GM21526 (cell line): ENCODE data around the gene KRT1.
"Not testable (repeated sequence)": the region's sequence is repeated elsewhere in the genome, so short reads cannot be mapped to it uniquely, and the experiment has no call there.

Experiments used
- ATAC-seq: cut with Tn5 transposase; IDR thresholded peaks from one replicate; pipeline ENCODE4 v1.9.1; 2021; ENCODE audit warnings: moderate library complexity; ENCODE audit not compliant: unreplicated experiment, low FRiP score

KRT1 gene

DNA sequence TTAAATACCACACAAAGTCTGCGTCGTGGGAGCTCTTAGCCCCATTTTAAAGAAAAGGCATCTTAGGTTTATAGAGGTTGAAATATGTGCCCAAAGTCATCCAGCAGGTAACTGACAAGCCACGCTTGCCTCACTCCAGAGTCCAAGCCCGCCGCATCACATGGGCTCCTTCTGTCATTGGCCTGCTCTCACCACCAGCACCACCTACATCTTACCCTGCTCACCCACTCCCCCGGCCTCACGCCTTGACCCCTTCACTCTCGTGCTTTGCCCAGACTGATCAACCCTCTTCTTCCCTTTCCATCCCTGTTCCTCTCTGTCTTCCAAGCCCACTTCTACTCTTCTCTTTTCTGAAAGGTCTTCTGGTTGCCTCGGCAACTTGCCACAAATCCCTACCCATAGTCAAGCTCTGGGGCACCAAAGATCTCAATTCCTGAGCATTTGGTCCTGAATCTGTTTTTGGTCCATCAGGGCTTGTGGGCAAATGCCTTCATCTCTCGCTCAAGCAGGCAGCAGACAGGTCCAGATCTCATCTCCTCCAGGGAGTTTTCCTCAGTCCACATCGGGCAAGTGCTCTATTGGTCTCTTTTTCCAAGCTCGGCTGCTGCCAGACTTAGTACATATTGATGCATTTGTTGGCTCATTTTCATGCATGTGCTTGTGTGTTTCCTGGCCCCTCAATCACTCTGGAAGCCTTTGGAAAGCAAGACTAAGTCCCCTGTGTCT, 3.5 kb upstream of the KRT1 start:
- no peak for ATAC-seq

DNA sequence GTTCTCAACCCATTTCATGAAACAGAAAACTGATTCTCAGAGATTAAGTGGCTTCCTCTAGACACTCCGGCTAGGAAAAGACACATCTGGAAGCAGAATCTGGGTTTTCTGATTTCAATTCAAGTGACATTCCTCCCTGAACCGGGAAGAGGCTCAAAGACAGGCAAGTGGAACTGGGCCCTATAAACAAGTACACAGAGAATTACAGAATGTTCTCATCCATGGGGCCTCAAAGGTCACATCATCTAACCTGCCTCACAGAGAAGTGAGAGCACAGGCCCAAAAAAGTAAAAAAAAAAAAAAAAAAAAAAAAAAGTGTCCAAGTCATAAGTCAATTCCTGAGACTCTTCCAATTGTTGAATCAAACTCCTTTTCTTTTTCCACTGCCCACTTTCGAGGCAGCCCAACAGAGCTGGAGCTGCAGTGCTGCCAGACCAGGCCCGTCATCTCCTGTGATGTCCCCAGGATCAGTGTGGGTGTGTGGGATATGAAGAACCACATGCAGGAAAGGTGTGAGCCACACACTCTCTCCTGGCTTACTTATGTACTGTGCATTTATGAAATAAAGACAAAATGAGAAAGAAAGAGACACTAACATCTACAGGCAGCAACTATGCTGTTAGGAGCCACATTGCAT, 2.8 kb upstream of the KRT1 start:
- no peak for ATAC-seq

DNA sequence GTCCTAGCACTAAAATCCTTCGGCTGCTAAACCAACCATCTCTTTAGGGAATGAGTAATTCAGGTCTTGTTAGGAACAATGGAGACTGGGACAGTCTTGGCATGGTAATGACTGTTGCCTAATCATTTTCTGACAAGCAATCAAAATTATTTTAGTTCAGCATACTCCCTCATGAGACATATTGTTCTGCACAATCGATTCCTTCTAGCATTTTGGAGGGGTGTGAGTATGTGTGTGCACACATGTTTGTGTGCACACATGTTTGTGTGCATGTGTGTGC, 2.1 kb upstream of the KRT1 start:
- no peak for ATAC-seq

DNA sequence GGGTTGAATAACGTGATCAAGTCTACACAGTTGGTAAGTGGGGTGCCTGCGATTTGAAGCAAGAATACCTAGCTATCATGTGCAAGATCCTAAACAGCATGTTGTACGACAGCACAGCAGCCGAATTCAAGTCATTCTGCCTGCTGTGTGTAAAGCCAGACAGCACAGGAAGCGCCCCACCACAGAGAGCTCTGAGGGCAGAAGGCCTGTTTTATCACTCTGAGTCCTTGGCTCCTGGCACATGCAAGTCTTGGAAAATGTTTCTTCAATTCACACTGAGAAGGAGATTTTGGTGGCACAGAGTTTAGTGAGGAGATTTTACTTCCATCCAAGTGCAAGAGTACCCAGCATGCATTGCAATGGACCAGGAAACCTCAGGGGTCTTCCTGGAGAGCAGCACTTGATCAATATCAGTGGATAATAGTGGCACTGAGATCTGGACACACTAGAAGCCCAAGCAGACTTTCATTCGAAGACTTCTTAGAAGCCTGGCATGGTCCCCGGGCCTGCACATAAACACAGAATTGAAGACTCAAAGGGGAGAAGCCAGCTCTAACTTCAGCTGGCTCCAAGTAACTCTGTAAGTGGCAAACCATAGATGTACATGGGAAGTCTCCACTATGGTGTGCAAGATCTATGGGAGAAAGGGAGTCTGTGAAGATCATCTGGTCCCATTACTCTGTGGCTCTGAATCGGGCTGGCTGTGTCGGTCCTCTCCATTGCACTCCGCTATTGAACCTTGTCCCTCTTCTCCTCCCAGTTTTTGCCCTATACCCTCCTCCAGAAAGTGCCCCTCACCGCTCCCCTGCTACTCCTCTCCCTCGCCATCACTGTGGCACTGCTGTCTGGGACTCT, 1.5 kb upstream of the KRT1 start:
- no peak for ATAC-seq

DNA sequence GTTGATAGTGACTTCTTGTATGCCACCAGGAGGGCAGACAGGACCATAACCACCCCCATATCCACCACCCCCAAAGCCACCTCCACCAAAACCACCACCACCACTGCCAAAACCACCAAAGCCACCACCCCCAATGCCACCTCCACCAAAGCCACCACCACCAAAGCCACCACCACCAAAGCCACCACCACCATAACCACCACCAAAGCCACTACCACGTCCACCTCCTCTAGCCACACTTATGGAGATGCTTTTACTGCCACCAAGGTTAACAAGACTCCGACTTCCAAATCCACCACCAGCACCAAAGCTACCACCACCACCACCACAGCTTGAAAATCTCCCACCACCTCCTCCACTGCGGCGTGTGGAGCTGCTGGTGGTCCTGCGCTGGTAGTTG, 332 bp downstream of the KRT1 start:
- ATAC-seq, result no peak

DNA sequence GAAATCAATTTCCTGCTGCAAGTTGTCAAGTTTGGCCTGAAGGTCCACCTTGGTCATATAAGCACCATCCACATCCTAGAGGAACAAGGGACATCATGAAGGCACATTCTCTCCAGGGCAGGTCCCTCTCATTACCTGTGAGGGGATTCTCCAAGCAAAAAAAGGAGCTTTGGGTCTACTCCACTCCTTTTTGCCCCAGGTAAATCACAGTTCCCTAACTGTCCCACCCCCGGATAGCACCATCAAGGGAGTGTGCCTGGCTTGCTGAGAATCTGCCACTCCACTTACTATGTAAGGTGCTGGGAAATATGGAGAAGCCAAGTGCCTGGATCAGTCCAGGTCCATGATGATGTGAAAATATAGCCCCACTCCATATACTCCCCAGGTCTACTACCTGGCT, 2.5 kb downstream of the KRT1 start:
- ATAC-seq, result no peak

DNA sequence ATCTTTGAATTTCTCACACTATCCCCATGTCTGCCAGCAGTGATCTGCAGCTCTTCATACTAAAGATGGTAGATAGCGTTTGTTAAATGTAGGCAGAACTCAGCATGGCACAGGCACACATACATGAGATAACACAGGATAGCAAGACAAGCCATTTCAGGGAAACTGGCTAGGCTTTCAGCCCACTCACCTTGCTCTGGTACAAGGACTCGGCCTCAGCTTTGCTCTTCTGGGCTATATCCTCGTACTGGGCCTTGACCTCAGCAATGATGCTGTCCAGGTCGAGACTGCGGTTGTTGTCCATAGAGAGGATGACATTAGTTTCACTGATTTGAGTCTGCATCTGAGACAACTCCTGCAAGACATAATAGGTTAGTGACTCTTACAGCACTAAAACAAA, 3.1 kb downstream of the KRT1 start:
- ATAC-seq, result no peak

DNA sequence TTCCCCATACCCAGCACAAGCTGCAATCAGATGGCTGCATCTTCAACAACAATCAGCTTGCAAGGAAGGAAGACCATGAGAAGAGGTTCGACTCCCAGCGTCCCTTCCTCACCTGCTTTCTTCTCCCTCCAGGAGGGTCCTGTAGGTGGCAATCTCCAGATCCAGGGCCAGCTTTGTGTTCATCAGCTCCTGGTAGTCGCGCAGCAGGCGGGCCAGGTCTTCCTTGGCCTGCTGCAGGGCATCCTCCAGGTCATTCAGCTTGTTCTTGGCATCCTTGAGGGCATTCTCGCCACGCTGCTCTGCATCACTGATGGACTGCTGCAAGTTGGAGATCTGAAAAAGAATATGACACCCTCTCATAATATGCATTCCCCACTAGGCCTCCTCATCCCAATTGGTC, 4.0 kb downstream of the KRT1 start:
- ATAC-seq, result no peak

DNA sequence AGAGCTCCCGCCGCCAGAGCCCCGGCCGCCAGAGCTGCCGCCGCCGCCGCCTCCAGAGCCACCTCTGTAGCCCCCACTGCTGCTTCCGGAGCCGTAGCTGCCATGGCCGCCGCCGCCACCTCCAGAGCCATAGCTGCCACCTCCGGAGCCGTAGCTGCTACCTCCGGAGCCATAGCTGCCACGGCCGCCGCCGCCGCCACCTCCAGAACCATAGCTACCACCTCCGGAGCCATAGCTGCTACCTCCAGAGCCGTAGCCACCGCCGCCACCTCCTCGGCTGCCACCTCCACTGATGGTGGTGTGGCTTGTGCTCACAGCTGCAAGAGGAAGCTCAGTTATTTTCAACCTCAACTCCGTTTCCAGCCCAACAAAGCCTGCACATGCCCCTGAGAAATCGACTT, 4.9 kb downstream of the KRT1 start:
- no peak for ATAC-seq

DNA sequence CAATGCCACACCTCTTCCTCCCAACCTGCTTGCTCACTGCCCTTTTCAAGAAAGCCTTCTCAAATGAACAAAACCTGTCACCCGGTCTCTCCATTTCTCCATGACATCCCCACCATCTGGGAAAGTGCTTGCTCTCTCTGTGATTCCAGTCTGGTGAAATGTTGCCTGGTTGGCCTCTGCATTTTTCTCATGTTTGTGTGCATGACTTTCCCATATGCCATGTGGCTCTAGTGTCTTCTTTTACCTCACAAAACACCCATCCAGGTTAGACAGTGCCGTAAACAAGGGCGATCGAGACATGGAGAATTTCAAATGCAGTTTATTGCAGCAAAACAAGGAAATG, 5.8 kb downstream of the KRT1 start:
- ATAC-seq, result no peak

DNA sequence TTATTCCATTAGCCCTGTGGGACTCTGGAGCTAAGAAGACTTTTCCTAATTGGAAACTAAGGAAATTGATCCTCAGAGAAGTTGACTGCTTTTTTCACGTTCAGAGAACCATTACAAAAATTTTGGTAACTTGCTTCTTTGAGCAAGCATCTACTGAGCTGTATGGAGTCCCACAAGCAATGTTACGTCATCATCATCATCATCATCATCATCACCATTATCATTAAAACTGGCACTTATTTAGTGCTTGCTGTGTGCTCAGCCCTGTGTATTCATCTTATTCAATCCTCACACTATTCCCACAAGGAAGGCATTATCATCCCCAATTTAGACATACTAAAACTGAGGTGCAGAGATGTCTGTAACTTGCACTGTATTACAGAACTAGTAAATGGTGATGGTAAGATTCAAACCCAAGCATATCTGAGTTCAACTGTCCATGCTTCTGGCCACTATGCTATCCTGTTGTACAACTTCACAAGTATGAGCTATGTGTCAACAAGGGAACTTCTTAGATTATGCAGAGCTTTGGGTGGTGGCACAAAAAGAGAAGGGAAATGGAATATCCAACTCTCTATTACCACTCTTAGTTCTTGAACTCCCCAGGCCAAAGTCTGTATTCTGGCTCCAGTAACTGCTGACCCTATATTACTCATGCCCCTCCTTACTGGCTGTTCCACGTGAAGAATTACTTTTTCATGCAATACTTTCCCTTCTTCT, 6.3 kb downstream of the KRT1 start:
- ATAC-seq, result no peak

DNA sequence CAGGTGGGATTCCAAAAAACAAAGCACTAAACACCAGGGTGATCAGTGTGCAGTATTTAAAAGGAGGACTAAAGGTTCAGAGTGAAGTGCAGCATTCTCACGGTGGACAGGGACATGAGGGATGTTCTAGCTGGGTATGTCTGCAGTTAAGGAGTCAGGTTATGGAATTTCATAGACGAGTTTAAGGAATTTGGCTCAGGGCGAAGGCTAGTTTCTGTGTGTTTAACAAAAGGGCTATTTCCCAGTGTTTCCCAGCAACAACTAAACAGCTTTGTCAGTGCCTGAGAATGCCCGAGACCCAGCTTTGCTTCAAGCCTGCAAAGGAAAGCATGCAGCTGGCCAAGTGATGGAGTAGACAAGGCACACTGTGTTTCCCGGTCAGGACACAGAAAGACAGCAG, 7.0 kb downstream of the KRT1 start:
- ATAC-seq, result no peak

DNA sequence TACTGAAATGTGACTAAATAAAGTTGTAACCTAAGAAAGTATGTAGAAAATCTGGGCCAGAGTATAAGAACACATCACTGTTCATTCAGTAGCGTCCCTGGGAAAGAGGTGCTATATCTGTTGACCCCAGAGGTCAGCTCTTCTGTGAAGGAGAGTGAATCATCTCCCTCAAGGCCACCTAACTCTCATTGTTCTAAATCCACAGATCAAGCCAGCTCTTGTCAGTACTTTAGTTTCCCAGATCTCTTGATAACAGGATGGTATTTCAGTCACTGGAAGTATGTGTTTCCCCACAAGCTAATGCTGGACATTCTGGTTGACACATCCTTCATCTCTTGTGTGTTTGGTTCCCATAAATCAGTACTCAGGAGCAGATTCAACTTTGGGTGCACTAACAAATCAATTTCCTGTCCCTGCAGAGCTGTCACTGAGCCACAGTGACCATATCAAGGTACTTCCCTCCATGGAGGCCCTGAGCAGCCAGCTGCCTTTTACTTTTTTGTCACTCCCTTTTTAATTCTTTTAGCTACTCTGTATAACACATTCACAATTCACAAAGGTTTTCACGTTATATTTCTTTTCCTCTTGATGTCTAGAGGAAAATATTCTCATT, 7.8 kb downstream of the KRT1 start:
- ATAC-seq, result no peak

DNA sequence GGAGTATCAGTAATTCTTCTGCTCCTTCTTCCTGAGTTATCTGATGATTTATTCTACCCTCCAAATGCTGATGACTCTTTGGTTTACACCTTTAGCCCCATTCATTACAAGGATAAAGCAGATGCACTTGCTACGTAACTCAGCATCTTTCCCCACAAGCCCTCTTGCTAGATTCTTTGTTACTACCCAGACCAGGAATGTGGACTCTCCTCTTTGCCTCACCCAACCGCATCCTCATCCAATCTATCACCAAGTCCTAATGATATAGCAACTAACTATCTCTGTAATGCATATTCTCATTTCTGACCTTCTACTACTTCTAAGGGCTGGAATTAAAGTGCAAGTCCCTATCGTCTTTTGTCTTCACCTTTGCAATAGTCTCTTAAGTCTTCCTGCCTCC, 9.2 kb downstream of the KRT1 start:
- no peak for ATAC-seq

DNA sequence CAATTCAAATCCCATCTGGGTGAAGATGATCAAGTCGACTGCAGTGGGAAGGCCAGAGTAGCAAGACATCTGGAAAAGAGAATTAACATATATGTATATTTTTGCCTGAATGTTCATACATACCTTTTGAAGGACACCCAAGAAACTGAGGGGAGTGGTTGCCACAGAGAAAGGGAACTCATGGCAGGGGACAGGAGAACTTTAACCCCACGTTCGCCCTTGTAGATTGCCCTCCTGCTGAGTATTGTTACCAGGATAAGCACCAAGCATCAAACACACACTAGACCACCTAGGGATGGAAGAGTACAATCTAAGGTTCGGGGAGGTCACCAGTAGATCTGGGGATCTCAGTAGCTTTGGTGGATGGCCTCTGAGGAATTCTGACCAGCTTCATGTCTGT, 9.7 kb downstream of the KRT1 start:
- no peak for ATAC-seq

DNA sequence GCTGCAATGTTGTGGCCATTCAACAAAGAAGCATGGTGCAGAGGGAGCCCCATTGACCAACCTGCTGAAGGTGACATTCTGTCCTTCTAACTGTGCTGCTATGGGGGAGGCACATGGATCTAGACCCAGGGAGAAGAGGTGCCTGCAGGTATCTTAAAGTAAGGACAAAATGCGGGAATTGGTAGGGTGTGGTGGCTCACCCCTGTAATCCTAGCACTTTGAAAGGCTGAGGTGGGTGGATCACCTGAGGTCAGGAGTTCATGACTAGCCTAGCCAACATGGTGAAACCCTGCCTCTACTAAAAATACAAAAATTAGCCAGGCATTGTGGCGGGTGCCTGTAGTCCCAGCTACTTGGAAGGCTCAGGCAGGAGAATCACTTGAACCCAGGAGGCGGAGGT, 10.3 kb downstream of the KRT1 start:
- ATAC-seq, result not testable (repeated sequence)

DNA sequence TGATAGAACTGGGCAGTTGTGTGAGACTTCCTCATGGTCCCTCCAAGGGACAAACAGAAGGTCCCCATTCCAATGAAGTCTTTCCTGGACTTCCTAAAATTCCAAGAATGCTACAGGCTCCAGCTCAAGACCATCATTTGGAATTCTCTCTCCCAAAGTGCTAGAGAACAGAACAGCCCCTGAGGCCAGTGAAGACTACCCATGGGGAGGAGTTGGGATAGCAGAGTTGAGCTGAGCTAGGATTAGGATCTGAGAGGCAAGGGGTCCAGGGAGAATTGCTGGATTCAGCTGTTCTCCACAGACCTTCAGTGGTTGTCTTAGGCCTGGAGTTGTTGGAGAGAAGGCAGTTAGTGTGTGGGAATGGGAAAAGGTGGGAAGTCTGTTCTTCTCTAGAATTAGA, 10.8 kb downstream of the KRT1 start:
- ATAC-seq, result no peak

DNA sequence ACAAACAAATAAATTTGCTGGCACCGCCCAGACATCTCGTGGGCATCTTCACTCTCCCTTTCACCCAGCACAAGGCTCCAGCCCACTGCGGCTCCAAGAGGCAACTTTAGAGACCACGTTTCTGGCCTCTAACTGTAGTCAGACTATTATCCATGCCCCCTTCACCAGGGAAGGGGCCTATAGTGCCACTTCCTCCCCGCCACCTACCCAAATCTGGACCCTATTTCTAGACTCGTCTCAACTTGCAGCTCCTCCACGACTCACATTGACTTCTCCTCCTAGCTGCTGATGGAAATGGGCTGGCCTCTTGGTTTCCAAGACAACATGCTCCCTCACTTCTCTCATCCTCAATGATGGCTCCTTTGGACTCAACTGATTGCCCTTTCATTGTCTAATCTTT, 12.3 kb downstream of the KRT1 start:
- no peak for ATAC-seq

DNA sequence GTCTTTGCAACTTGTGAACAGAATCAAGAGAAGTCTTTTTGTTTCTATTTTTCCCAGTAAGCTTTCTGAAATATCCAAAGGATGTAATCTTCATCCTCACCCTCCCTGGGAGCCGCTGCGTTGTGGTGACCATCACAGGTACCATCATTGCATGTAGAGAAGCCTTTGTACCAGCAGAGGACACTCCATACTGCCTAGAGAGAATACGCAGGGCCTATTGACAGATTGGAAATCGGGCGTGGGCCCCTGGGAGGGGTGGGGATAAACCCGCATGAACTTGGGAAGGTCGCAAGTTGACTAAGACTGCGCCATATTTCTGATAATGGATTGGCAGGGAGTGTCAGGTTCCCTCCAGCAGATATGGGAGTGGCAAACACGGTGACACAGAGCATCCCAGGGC, 12.7 kb downstream of the KRT1 start:
- ATAC-seq, result no peak

DNA sequence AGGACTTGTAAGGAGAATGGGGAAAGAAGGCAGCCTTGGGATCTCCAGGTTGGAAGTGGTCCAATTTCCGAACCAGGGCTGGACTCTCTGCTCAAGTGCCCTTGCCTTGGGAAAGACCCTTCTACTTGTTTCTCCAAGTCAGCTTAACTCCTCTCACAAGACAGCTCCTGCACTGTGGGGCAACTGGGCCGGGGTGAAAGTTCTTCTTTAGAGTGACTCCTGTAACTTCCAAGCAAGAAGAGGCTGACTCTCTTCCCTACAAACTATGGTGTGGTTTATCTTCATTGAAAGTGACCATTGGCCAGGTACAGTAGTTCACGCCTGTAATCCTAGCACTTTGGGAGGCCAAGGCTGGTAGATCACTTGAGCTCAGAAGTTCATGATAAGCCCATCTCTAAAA, 13.7 kb downstream of the KRT1 start:
- ATAC-seq, result no peak

DNA sequence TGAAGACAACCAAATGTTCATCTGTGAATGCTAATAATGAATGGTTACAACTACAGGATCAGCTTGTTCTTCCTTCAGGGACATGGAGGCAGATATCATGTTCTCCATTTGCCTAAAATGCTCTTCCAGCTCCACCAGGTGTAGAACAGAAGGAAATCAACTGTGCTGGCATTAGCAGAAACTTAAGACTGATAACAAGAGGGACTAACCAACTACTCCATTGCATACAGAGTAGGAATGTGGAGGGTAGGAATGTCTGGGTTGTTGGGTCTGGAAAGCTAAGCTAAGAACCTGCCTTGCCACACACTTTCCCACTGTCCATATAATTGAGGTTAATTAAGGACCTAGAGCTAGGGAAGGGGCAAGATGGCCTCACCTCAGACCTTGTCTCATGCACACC, 16.8 kb downstream of the KRT1 start:
- ATAC-seq, result no peak
